Neural cell (in vitro differentiated cells): ENCODE measurements around the gene FHIT. TPM values are rescaled to one million over a fixed set of nuclear protein-coding genes. Genes with fewer than 3 reads are reported as not detected.

Experiments used
- H2AFZ ChIP-seq: fragments of 200-600, 300-800 bp; sonication (generic), shearing (Covaris generic); 2 replicates; pipeline ENCODE4 v1.6.0; 2014; ENCODE audit warnings: low read depth, mild to moderate bottlenecking, antibody characterized with exemption, low read length, moderate library complexity
- H3F3A ChIP-seq: fragments of 200-600 bp; shearing (Covaris generic); 2 replicates; pipeline ENCODE4 v1.6.1; 2016; ENCODE audit warnings: mild to moderate bottlenecking, moderate library complexity, mixed read lengths, antibody characterized with exemption, low read length; ENCODE audit not compliant: insufficient read depth, poor library complexity, severe bottlenecking
- H3K27ac ChIP-seq: fragments of 200-600, 300-800 bp; sonication (generic), shearing (Covaris generic); 2 replicates; pipeline ENCODE4 v1.5.1; 2014; ENCODE audit warnings: mild to moderate bottlenecking, low read length, moderate library complexity
- H3K27me3 ChIP-seq: fragments of 300-800, 200-600 bp; sonication (generic), shearing (Covaris generic); 2 replicates; pipeline ENCODE4 v1.6.0; 2014; ENCODE audit warnings: mild to moderate bottlenecking, low read depth, low read length, moderate library complexity; ENCODE audit not compliant: insufficient read depth
- H3K36me3 ChIP-seq: fragments of 300-800, 200-600 bp; sonication (generic), shearing (Covaris generic); 2 replicates; pipeline ENCODE4 v1.5.1; 2014; ENCODE audit warnings: mild to moderate bottlenecking, antibody characterized with exemption, low read length, moderate library complexity; ENCODE audit not compliant: insufficient read depth
- H3K4me2 ChIP-seq: fragments of 300-800, 200-600 bp; sonication (generic), shearing (Covaris generic); 2 replicates; pipeline ENCODE4 v1.6.0; 2014; ENCODE audit warnings: mild to moderate bottlenecking, low read length
- H3K4me3 ChIP-seq: fragments of 300-800, 200-600 bp; sonication (generic), shearing (Covaris generic); 2 replicates; pipeline ENCODE4 v1.5.1; 2014; ENCODE audit warnings: mild to moderate bottlenecking, low read length, moderate library complexity
- H3K79me2 ChIP-seq: fragments of 200-600 bp; shearing (Covaris generic); replicated peaks from 2 replicates; pipeline ENCODE4 v1.6.0; 2014; ENCODE audit warnings: mild to moderate bottlenecking, low read length, moderate library complexity; ENCODE audit not compliant: insufficient read depth
- H3K9ac ChIP-seq: fragments of 300-800, 200-600 bp; sonication (generic), shearing (Covaris generic); 2 replicates; pipeline ENCODE4 v1.6.1; 2016; ENCODE audit warnings: mild to moderate bottlenecking, low read length, mixed read lengths
- H3K9me2 ChIP-seq: fragments of 200-600 bp; shearing (Covaris generic); 2 replicates; pipeline ENCODE4 v1.6.1; 2016; ENCODE audit warnings: mild to moderate bottlenecking, low read length, mixed read lengths; ENCODE audit not compliant: insufficient read depth
- H3K9me3 ChIP-seq: fragments of 200-600, 300-800 bp; sonication (generic), shearing (Covaris generic); 2 replicates; pipeline ENCODE4 v1.6.1; 2016; ENCODE audit warnings: mild to moderate bottlenecking, mixed run types, low read length, moderate library complexity, mixed read lengths
- H4K20me1 ChIP-seq: fragments of 200-600 bp; shearing (Covaris generic); 2 replicates; pipeline ENCODE4 v1.6.1; 2016; ENCODE audit warnings: mild to moderate bottlenecking, mixed run types; ENCODE audit not compliant: insufficient read depth
- EP300 ChIP-seq: fragments of 450-650 bp; conservative IDR thresholded peaks from 2 replicates; pipeline ENCODE4 v1.6.1; 2014; ENCODE audit warnings: antibody characterized with exemption, mild to moderate bottlenecking, moderate library complexity; ENCODE audit not compliant: poor library complexity, severe bottlenecking
- EZH2 ChIP-seq: fragments of 200-600, 300-800 bp; shearing (Covaris generic), sonication (generic); IDR thresholded peaks from 2 replicates; pipeline ENCODE4 v1.6.1; 2014; ENCODE audit warnings: antibody characterized with exemption, low read length, borderline replicate concordance, mild to moderate bottlenecking; ENCODE audit not compliant: insufficient read depth, poor library complexity, severe bottlenecking
- MXI1 ChIP-seq: fragments of 450-650 bp; conservative IDR thresholded peaks from 2 replicates; pipeline ENCODE4 v1.6.1; 2014; ENCODE audit warnings: antibody characterized with exemption, mild to moderate bottlenecking; ENCODE audit not compliant: poor library complexity, severe bottlenecking
- POLR2AphosphoS5 ChIP-seq: IDR thresholded peaks from 2 replicates; pipeline ENCODE4 v1.6.1; 2012
- RAD21 ChIP-seq: fragments of 450-650 bp; conservative IDR thresholded peaks from 2 replicates; pipeline ENCODE4 v1.6.1; 2014; ENCODE audit warnings: antibody characterized with exemption, mild to moderate bottlenecking, moderate library complexity
- SMC3 ChIP-seq: fragments of 450-650 bp; conservative IDR thresholded peaks from 2 replicates; pipeline ENCODE4 v1.6.1; 2014; ENCODE audit warnings: antibody characterized with exemption, mild to moderate bottlenecking, moderate library complexity; ENCODE audit not compliant: poor library complexity
- TAF1 ChIP-seq: IDR thresholded peaks from 2 replicates; pipeline ENCODE4 v1.6.1; 2012; ENCODE audit warnings: low read depth
- polyA minus RNA-seq: library from RNA; depleted of rRNA, polyadenylated mRNA; stranded (reverse); fragments of >200 nt; gene quantifications from 2 replicates; pipeline ENCODE4 v1.2.3, GENCODE V29; 2014
- polyA plus RNA-seq: library from polyadenylated mRNA; depleted of rRNA; stranded (reverse); fragments of >200 nt; gene quantifications from 2 replicates; pipeline ENCODE4 v1.2.3, GENCODE V29; 2014
- TF ChIP-seq, protein P1 (sequence below): IDR thresholded peaks from 2 replicates; pipeline ENCODE4 v1.6.1; 2012; ENCODE audit warnings: borderline replicate concordance
- TF ChIP-seq, protein P2 (sequence below): fragments of 450-650 bp; IDR thresholded peaks from 2 replicates; pipeline ENCODE4 v1.5.1; 2014; ENCODE audit warnings: antibody characterized with exemption, mild to moderate bottlenecking, moderate library complexity; ENCODE audit not compliant: poor library complexity, severe bottlenecking

FHIT gene
- 0.46 TPM in 1 of 2 replicates, not detected in the other for polyA plus RNA-seq
- 0.35 TPM in 1 of 2 replicates, not detected in the other for polyA minus RNA-seq

DNA sequence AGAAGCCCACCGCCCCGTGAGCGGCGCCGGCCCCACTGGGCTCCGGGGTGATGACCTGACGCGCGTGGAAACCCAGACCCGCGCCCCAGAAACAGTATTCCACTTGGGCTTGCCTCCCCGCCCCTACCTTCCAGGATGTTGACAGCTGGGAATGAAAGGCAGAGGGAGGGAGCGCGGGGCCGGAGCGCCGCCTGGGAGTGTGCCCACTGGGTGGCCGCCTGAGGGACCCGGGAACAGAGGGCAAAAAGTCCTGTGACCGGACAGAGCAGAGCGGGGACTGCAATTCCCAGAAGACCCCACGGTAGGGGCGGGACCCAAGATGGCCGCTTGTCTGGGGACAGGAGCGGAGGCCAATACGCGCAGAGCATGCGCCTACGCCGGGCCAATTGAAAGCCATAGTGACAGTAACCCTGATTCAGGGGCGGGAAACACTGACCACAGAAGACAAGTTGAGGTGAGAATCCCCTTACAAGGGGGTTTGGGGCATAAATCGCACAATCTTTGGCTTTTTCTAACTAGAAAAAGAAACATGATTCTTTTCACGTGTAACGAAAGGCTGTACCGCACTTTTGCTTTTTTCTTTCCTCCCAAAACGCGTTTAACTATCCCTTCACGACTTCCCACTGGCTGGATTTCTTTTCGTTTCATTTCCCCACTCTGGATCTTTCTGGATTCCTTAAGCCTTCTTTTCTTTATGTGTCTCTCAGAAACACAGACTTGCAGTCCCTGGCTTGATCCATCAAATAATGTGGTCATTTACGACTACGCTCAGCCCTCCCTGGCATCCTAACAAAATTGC lies at the start of gene FHIT:
FHIT (minus strand) TSS at position 279 of the 799 bp plus-strand sequence.
- no peaks in the 10 kb centered on the region for H3K79me2 ChIP-seq
- H2AFZ ChIP-seq: peak within 1 kb of the TSS; percentile 53
- no peak for TF ChIP-seq POLR2AphosphoS5
- no peak for TF ChIP-seq SMC3
- no peak for TF ChIP-seq EP300
- TF ChIP-seq, protein P1, sequence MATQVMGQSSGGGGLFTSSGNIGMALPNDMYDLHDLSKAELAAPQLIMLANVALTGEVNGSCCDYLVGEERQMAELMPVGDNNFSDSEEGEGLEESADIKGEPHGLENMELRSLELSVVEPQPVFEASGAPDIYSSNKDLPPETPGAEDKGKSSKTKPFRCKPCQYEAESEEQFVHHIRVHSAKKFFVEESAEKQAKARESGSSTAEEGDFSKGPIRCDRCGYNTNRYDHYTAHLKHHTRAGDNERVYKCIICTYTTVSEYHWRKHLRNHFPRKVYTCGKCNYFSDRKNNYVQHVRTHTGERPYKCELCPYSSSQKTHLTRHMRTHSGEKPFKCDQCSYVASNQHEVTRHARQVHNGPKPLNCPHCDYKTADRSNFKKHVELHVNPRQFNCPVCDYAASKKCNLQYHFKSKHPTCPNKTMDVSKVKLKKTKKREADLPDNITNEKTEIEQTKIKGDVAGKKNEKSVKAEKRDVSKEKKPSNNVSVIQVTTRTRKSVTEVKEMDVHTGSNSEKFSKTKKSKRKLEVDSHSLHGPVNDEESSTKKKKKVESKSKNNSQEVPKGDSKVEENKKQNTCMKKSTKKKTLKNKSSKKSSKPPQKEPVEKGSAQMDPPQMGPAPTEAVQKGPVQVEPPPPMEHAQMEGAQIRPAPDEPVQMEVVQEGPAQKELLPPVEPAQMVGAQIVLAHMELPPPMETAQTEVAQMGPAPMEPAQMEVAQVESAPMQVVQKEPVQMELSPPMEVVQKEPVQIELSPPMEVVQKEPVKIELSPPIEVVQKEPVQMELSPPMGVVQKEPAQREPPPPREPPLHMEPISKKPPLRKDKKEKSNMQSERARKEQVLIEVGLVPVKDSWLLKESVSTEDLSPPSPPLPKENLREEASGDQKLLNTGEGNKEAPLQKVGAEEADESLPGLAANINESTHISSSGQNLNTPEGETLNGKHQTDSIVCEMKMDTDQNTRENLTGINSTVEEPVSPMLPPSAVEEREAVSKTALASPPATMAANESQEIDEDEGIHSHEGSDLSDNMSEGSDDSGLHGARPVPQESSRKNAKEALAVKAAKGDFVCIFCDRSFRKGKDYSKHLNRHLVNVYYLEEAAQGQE: no peak
- TF ChIP-seq EZH2: no peak
- no peak for TF ChIP-seq MXI1
- TF ChIP-seq RAD21: no peak
- no peak for TF ChIP-seq TAF1
- TF ChIP-seq, protein P2, sequence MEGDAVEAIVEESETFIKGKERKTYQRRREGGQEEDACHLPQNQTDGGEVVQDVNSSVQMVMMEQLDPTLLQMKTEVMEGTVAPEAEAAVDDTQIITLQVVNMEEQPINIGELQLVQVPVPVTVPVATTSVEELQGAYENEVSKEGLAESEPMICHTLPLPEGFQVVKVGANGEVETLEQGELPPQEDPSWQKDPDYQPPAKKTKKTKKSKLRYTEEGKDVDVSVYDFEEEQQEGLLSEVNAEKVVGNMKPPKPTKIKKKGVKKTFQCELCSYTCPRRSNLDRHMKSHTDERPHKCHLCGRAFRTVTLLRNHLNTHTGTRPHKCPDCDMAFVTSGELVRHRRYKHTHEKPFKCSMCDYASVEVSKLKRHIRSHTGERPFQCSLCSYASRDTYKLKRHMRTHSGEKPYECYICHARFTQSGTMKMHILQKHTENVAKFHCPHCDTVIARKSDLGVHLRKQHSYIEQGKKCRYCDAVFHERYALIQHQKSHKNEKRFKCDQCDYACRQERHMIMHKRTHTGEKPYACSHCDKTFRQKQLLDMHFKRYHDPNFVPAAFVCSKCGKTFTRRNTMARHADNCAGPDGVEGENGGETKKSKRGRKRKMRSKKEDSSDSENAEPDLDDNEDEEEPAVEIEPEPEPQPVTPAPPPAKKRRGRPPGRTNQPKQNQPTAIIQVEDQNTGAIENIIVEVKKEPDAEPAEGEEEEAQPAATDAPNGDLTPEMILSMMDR: no peak
- H3K9ac ChIP-seq: peak within 1 kb of the TSS; percentile 49
- H3K36me3 ChIP-seq: no peaks in the 10 kb centered on the region
- H3K27me3 ChIP-seq: no peaks in the 10 kb centered on the region
- no peaks in the 10 kb centered on the region for H4K20me1 ChIP-seq
- peak within 1 kb of the TSS; percentile 65 for H3K4me3 ChIP-seq
- H3F3A ChIP-seq: no peaks in the 10 kb centered on the region
- H3K9me3 ChIP-seq: no peaks in the 10 kb centered on the region
- H3K9me2 ChIP-seq: no peaks in the 10 kb centered on the region
- peak within 1 kb of the TSS; percentile 34 for H3K4me2 ChIP-seq
- no peak within 1 kb of the TSS for H3K27ac ChIP-seq

DNA sequence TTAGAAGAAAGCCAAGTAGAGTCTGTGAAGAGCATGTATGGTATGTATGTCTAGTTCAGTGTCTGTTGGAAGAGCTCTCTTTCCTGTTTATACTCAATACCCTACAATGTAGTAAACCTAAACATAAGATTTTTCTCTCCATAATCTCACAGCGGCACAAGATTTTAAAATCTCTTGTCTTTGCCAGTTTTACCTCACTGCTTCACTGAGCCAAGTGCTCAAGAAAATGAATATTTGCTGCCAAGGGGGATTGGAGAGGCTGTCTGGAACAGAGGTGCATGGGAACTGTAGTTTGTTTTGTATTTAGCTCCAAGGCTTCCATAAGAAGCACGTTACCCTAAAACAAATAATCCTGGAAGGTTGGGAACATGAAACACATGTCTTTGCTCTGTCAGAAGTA lies 49.5 kb upstream of the FHIT start:
- Histone ChIP-seq H3K36me3 (no peaks in the 10 kb centered on the region), H2AFZ (no peak overlapping the region), H3K4me2 (no peak overlapping the region), H3F3A (no peaks in the 10 kb centered on the region), H3K9me2 (no peaks in the 10 kb centered on the region), H3K9me3 (no peaks in the 10 kb centered on the region), H3K27me3 (no peaks in the 10 kb centered on the region), H3K27ac (no peak overlapping the region), H4K20me1 (no peaks in the 10 kb centered on the region), H3K79me2 (no peaks in the 10 kb centered on the region), H3K9ac (no peak overlapping the region), H3K4me3 (no peak overlapping the region)
- TF ChIP-seq MXI1: no peak
